K562 (cell line): Measurements from ENCODE around the gene ATF4. TPM values are rescaled to one million over a fixed set of nuclear protein-coding genes. Genes with fewer than 3 reads are reported as not detected.

Source experiments
- ATAC-seq: fragments of 200-7000 bp; cut with Tn5 transposase; 3 replicates; pipeline ENCODE4 v1.9.1; 2020; ENCODE audit warnings: moderate library complexity
- BruUV-seq: library from RNA; stranded (reverse); fragments of 400-500 nt; replicated peaks from 2 replicates; lab custom pipeline; 2021; lab: Mats Ljungman, UMichigan
- CTCF ChIA-PET: fragments of 300-600 bp; formaldehyde crosslinking; extraction: SDS; loops from one replicate; lab custom pipeline; 2021; ENCODE audit warnings: low intra/inter-chr PET ratio; lab: Yijun Ruan, JAX
- POLR2A ChIA-PET: fragments of 300-600, 350-650 bp; sonication (Branson Sonifier 250); formaldehyde crosslinking; extraction: SDS; loops from one replicate; lab custom pipeline; 2021; ENCODE audit warnings: antibody characterized with exemption, inconsistent platforms; lab: Yijun Ruan, JAX
- DNase-seq, 4 experiments: peaks; one replicate each; pipeline versions ENCODE4 v3.0.0 to v3.0.0-alpha.2; 2011 to 2018; ENCODE audit warnings: low spot score in 3 of 4, mixed read lengths in 3 of 4; ENCODE audit errors: extremely low read depth in 1 of 4
- FAIRE-seq: peaks from 2 replicates; lab custom pipeline; 2011; peaks lifted over from hg19 to GRCh38; lab: Jason Lieb, UNC
- H2AFZ ChIP-seq: 2 replicates; pipeline ENCODE4 v1.6.0; 2011; ENCODE audit warnings: low read depth, low read length, control low read depth, inconsistent platforms
- H3K27ac ChIP-seq: fragments of 200-600 bp; 3 replicates; pipeline ENCODE4 v1.8.0; 2011; ENCODE audit warnings: low read depth, mild to moderate bottlenecking, control low read depth, inconsistent platforms, low read length, moderate library complexity, mixed read lengths; ENCODE audit errors: extremely low read depth
- H3K27me3 ChIP-seq, 2 experiments: fragments of 300-600 bp in 1 of 2; 2 replicates in 1 of 2; 3 replicates in 1 of 2; pipeline versions ENCODE4 v1.6.0 to v1.8.0; 2011; ENCODE audit warnings: inconsistent platforms in 2 of 2, low read length in 2 of 2, mild to moderate bottlenecking in 1 of 2, mixed read lengths in 1 of 2, moderate library complexity in 1 of 2; ENCODE audit not compliant: control insufficient read depth in 2 of 2, insufficient read depth in 2 of 2
- H3K36me3 ChIP-seq: fragments of 300-600 bp; 3 replicates; pipeline ENCODE4 v1.8.0; 2011; ENCODE audit warnings: mild to moderate bottlenecking, low read length, inconsistent platforms; ENCODE audit not compliant: control insufficient read depth, insufficient read depth
- H3K4me1 ChIP-seq, 2 experiments: fragments of 200-600 bp in 1 of 2; replicated peaks in 1 of 2; 2 replicates in 1 of 2; 3 replicates in 1 of 2; pipeline versions ENCODE4 v1.5.1 to v1.8.0; 2011; ENCODE audit warnings: inconsistent platforms in 2 of 2, low read length in 2 of 2, mild to moderate bottlenecking in 1 of 2, mixed read lengths in 1 of 2, moderate library complexity in 1 of 2; ENCODE audit not compliant: control insufficient read depth in 2 of 2, insufficient read depth in 2 of 2
- H3K4me2 ChIP-seq: 2 replicates; pipeline ENCODE4 v1.6.1; 2011; ENCODE audit warnings: low read length, control low read depth, inconsistent platforms, mixed read lengths; ENCODE audit not compliant: insufficient read depth
- H3K4me3 ChIP-seq: fragments of 200-600 bp; sonication (generic), shearing (Covaris generic); 2 replicates; pipeline ENCODE4 v1.5.1; 2016; ENCODE audit warnings: control low read depth, inconsistent platforms
- H3K79me2 ChIP-seq: fragments of 200-600 bp; 3 replicates; pipeline ENCODE4 v1.8.0; 2011; ENCODE audit warnings: low read length, inconsistent platforms; ENCODE audit not compliant: control insufficient read depth, insufficient read depth
- H3K9ac ChIP-seq, 2 experiments: 2 replicates each; pipeline versions ENCODE4 v1.6.0 to v1.6.1; 2011; ENCODE audit warnings: low read depth in 2 of 2, low read length in 2 of 2, control low read depth in 1 of 2, inconsistent platforms in 1 of 2, mild to moderate bottlenecking in 1 of 2, mixed read lengths in 1 of 2; ENCODE audit not compliant: insufficient read depth in 1 of 2
- H3K9me1 ChIP-seq: one replicate; pipeline ENCODE4 v1.6.0; 2011; ENCODE audit warnings: inconsistent platforms, mild to moderate bottlenecking, low read length, moderate library complexity; ENCODE audit not compliant: control insufficient read depth, insufficient read depth
- H3K9me3 ChIP-seq: replicated peaks from 2 replicates; pipeline ENCODE4 v1.5.1; 2011; ENCODE audit warnings: low read depth, low read length, inconsistent platforms; ENCODE audit not compliant: control insufficient read depth, insufficient read depth
- H4K20me1 ChIP-seq: replicated peaks from 2 replicates; pipeline ENCODE4 v1.6.1; 2011; ENCODE audit warnings: low read length, inconsistent platforms, mixed read lengths; ENCODE audit not compliant: control insufficient read depth, insufficient read depth
- CREB1 ChIP-seq, 2 experiments: sonication (generic) in 1 of 2; formaldehyde crosslinking in 1 of 2; IDR thresholded peaks; 2 replicates each; pipeline versions ENCODE4 v1.6.1 to v1.8.0; 2012 to 2022; ENCODE audit warnings: inconsistent platforms in 1 of 2, mild to moderate bottlenecking in 1 of 2, missing genetic modification reagents in 1 of 2, moderate library complexity in 1 of 2
- CREM ChIP-seq: IDR thresholded peaks from 2 replicates; pipeline ENCODE4 v1.6.1; 2014; ENCODE audit warnings: antibody characterized with exemption, low read depth
- ELF2 ChIP-seq: fragments of 250-450 bp; sonication (Bioruptor Pico); IDR thresholded peaks from 2 replicates; pipeline ENCODE4 v1.5.0; 2021; ENCODE audit warnings: mild to moderate bottlenecking
- SMARCA5 ChIP-seq: fragments of 450-650 bp; IDR thresholded peaks from 2 replicates; pipeline ENCODE4 v1.6.1; 2016
- ZNF143 ChIP-seq: sonication (generic); formaldehyde crosslinking; IDR thresholded peaks from 2 replicates; pipeline ENCODE4 v1.9.0; 2022; ENCODE audit warnings: mild to moderate bottlenecking, missing genetic modification reagents
- ZNF77 ChIP-seq: fragments of 250-450 bp; sonication (Bioruptor Pico); IDR thresholded peaks from 2 replicates; pipeline ENCODE4 v1.5.0; 2020
- WGBS: fragments of 100-300 bp; shearing (Covaris generic); methylation state at CpG from one replicate; pipeline ENCODE4 v1.1.6; 2016; ENCODE audit warnings: low coverage, mixed read lengths; ENCODE audit not compliant: insufficient coverage; ENCODE audit errors: missing lambda C conversion rate; 5-methylcytosine and 5-hydroxymethylcytosine counted together
- in situ Hi-C: fragments of 300-500 bp; cut with MboI; formaldehyde crosslinking; loops from 4 replicates; pipeline ENCODE4 v1.15.0; 2018; ENCODE audit warnings: inconsistent platforms, mixed read lengths
- intact Hi-C: fragments of 100-400 bp; cut with micrococcal nuclease; formaldehyde crosslinking; loops from 2 replicates; pipeline ENCODE4 v1.14.2; 2022
- polyA plus RNA-seq, 8 experiments: library from polyadenylated mRNA; depleted of rRNA in 4 of 8; stranded (reverse) in 5 of 8; unstranded in 3 of 8; fragments of >200 nt; fragmentation: Nextera tagmentation in 2 of 8; fragmentation: Illumina TruSeq in 1 of 8; extraction: Ambion mirVana in 2 of 8; extraction: Trizol in 1 of 8; gene quantifications; 2 replicates each; pipeline versions ENCODE4 v1.2.1 to v1.2.3, GENCODE V29; 2011 to 2014; ENCODE audit warnings: inconsistent platforms in 1 of 8, missing spikeins in 1 of 8
- total RNA-seq, 7 experiments: library from RNA; depleted of rRNA in 6 of 7; stranded (reverse); fragments of >200 nt in 6 of 7; fragmentation: Illumina TruSeq in 2 of 7; extraction: Trizol in 2 of 7; gene quantifications; 2 replicates each; pipeline versions ENCODE4 v1.2.1 to v1.2.3, GENCODE V29; 2011 to 2021; ENCODE audit warnings: low replicate concordance in 1 of 7
- TF ChIP-seq, protein P1 (sequence below), 2 experiments: fragments of 450-650 bp in 1 of 2; sonication (generic) in 1 of 2; formaldehyde crosslinking in 1 of 2; IDR thresholded peaks; 2 replicates each; pipeline versions ENCODE4 v1.7.1 to v1.9.0; 2016 to 2022; ENCODE audit warnings: inconsistent platforms in 1 of 2, mild to moderate bottlenecking in 1 of 2, missing genetic modification reagents in 1 of 2

ATF4 gene
- total and polyA plus RNA-seq, 9 of the 15 experiments (the other 6 are each of a cell fraction or from before 2014, with no cell fraction given) = 93.1 to 723 (median 355) TPM

DNA sequence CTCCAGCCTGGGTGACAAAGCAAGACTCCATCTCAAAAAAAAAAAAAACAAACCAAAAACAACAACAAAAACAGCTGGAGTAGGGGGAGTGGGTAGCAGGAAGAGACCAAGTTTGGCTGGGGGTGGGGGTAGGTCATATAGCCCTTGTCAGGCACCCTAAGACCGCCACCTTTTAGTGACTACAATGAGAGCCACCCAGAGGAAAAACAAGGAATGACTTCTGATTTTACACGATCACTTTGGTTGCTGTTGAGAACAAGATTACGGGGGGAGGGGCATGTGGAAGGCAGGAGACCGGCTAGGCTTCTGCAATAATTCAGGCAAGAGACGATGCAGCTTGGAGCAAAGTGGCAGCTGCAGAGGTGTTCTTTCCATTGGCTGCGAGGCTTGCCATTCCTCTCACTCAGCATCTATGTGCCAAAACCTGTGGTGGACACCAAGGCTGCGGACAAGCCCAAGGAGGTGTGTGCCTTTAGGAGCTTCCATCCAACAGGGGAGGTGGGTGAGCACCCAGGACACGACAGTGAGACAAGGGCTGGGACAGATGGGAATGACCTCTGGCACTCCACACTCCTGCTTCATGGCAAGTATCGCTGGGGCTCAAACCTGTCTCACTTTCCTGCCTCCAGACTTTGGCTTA is 10.4 kb downstream of the ATF4 start:
- Histone ChIP-seq H3K27ac (peak overlapping the region; percentile 92; the same call in 2 of the 3 replicates), H3K27me3 (no peaks in the 10 kb centered on the region), H3K79me2 (peaks cover 46% of the 10 kb centered on the region), H3K9me3 (no peaks in the 10 kb centered on the region), H3K4me1 (peaks cover 29 to 63% of the 10 kb centered on the region in 2 experiments; a peak in 4 of 5 replicates), H2AFZ (no peak overlapping the region), H3K9me1 (no peaks in the 10 kb centered on the region), H3K36me3 (peaks cover 43% of the 10 kb centered on the region), H4K20me1 (peaks cover 7% of the 10 kb centered on the region), H3K9ac (peak overlapping the region in 1 of 2 experiments; percentile 88; a peak in 3 of 4 replicates), H3K4me3 (peak overlapping the region; percentile 97; the same call in 1 of the 2 replicates), H3K4me2 (peak overlapping the region; percentile 97)
- no TSS peak for BruUV-seq
- intact Hi-C loops = loop anchor here (5.0 kb wide), 2 partner anchors 34 to 506 kb away; no protein-coding TSS in a partner anchor
- peak; percentile 51 to 86 (median 61) for DNase-seq
- ChIA-PET CTCF (interaction anchor here (0.6 kb wide), 2 partner anchors 37 to 1036 kb away, joined by 3 read pairs; no protein-coding TSS in a partner anchor), POLR2A (interaction anchor here (1.0 to 4.2 kb wide), 5 partner anchors 8 to 510 kb away, joined by 4 to 42 read pairs (median 7); partner anchors contain the start of genes ATF4 and RPL3)
- WGBS = 13% methylated on average over 7 of the region's 9 CpGs
- peak; percentile 86 for FAIRE-seq
- in situ Hi-C loops = loop anchor here (5.0 to 10.0 kb wide), 2 partner anchors 369 to 654 kb away; no protein-coding TSS in a partner anchor
- peak; percentile 19 for ATAC-seq
- peak; percentile 23; the same call in 1 of the 2 replicates for TF ChIP-seq CREM
- TF ChIP-seq, protein P1, sequence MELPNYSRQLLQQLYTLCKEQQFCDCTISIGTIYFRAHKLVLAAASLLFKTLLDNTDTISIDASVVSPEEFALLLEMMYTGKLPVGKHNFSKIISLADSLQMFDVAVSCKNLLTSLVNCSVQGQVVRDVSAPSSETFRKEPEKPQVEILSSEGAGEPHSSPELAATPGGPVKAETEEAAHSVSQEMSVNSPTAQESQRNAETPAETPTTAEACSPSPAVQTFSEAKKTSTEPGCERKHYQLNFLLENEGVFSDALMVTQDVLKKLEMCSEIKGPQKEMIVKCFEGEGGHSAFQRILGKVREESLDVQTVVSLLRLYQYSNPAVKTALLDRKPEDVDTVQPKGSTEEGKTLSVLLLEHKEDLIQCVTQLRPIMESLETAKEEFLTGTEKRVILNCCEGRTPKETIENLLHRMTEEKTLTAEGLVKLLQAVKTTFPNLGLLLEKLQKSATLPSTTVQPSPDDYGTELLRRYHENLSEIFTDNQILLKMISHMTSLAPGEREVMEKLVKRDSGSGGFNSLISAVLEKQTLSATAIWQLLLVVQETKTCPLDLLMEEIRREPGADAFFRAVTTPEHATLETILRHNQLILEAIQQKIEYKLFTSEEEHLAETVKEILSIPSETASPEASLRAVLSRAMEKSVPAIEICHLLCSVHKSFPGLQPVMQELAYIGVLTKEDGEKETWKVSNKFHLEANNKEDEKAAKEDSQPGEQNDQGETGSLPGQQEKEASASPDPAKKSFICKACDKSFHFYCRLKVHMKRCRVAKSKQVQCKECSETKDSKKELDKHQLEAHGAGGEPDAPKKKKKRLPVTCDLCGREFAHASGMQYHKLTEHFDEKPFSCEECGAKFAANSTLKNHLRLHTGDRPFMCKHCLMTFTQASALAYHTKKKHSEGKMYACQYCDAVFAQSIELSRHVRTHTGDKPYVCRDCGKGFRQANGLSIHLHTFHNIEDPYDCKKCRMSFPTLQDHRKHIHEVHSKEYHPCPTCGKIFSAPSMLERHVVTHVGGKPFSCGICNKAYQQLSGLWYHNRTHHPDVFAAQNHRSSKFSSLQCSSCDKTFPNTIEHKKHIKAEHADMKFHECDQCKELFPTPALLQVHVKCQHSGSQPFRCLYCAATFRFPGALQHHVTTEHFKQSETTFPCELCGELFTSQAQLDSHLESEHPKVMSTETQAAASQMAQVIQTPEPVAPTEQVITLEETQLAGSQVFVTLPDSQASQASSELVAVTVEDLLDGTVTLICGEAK (IDR thresholded peaks at IDR 0.05) = no peak
- TF ChIP-seq, protein P1 (CRISPR knock-in tag; IDR thresholded peaks at IDR 0.05) = no peak
- TF ChIP-seq ELF2 (CRISPR knock-in tag) = no peak
- no peak for TF ChIP-seq ZNF143 (CRISPR knock-in tag)
- TF ChIP-seq SMARCA5 = no peak
- TF ChIP-seq CREB1 (IDR thresholded peaks at IDR 0.05) = no peak
- no peak for TF ChIP-seq CREB1 (CRISPR knock-in tag; IDR thresholded peaks at IDR 0.05)
- TF ChIP-seq ZNF77 (CRISPR knock-in tag) = no peak
